Airway epithelial cell (primary cell): ENCODE results near the gene TMEM254. TPM values are rescaled to one million over a fixed set of nuclear protein-coding genes. Genes with fewer than 3 reads are reported as not detected.

Source experiments
- total RNA-seq: library from RNA; depleted of rRNA; stranded (reverse); fragments of >200 nt; gene quantifications from 2 replicates; pipeline ENCODE4 v1.2.3, GENCODE V29; 2015

TMEM254 gene
- total RNA-seq, result 11.0 and 22.5 TPM in 2 replicates

GRCh38 chr10:80078448-80079311 is at the start of gene TMEM254:
TMEM254 (plus strand) TSS chr10:80078665; CDS start chr10:80078700, 35 bp downstream.

GRCh38 chr10:80132299-80133139 is 54.1 kb downstream of the TMEM254 start, which contains the start of gene PLAC9:
PLAC9 (plus strand) TSS chr10:80132730; CDS start chr10:80132763, 33 bp downstream.

Other genes starting within 250 kb of the TMEM254 start
- gene SFTPD, start 129.6 kb upstream of the TMEM254 start, total RNA-seq, result 0.35 and 0.42 TPM in 2 replicates
- gene PLAC9, start 54.1 kb downstream of the TMEM254 start, total RNA-seq, result 0.78 TPM in 1 of 2 replicates, not detected in the other
- 84.6 and 99.6 TPM in 2 replicates for gene ANXA11, start 126.9 kb downstream of the TMEM254 start, total RNA-seq
- not detected in 2 replicates for gene MAT1A, start 211.0 kb downstream of the TMEM254 start, total RNA-seq